ENCODE results near the gene TOR1AIP1. TPM values are rescaled to one million over a fixed set of nuclear protein-coding genes. Genes with fewer than 3 reads are reported as not detected.

The TOR1AIP1 gene
- total RNA-seq, 1 experiment from 2014 or later, result 17.3 TPM

GRCh38 chr1:179924268-179924667 is 42.2 kb downstream of the TOR1AIP1 start:
- no peak for ATAC-seq
- no peak for DNase-seq (ENCODE audit: low spot score)
- no peak overlapping the region for H3K27ac Mint-ChIP-seq
- TF ChIP-seq GABPB1 (CRISPR knock-in tag; IDR thresholded peaks at IDR 0.05) (no peak), EMX1 (CRISPR knock-in tag; IDR thresholded peaks at IDR 0.05) (no peak), CTCF (IDR thresholded peaks at IDR 0.05) (no peak), FOXJ3 (CRISPR knock-in tag; IDR thresholded peaks at IDR 0.05; ENCODE audit: borderline replicate concordance) (no peak), NFE2L1 (CRISPR knock-in tag; IDR thresholded peaks at IDR 0.05) (no peak)
- CTCF ChIA-PET, result interaction anchor here (0.6 kb wide), 1 partner anchor 201 kb away, joined by 3 read pairs; no protein-coding TSS in a partner anchor
- no peak overlapping the region for H3K4me3 Mint-ChIP-seq
- POLR2A ChIA-PET, result no interaction called here
- H3K36me3 Mint-ChIP-seq, result peaks cover 2% of the 10 kb centered on the region; the same call in 1 of the 2 replicates
- H3K9me3 Mint-ChIP-seq, result no peaks in the 10 kb centered on the region
- H3K27me3 Mint-ChIP-seq (ENCODE audit: low read depth), result no peaks in the 10 kb centered on the region
- peaks cover 25% of the 10 kb centered on the region for H3K4me1 Mint-ChIP-seq

- Mint-ChIP-seq H3K4me1 (peaks cover 25% of the 10 kb centered on the region), H3K27me3 (ENCODE audit: low read depth) (no peaks in the 10 kb centered on the region), H3K4me3 (no peak overlapping the region), H3K36me3 (no peaks in the 10 kb centered on the region), H3K9me3 (no peaks in the 10 kb centered on the region), H3K27ac (no peak overlapping the region)
- CTCF ChIA-PET, result no interaction called here
- POLR2A ChIA-PET, result no interaction called here
- no peak for TF ChIP-seq ZMAT4 (CRISPR knock-in tag; IDR thresholded peaks at IDR 0.05)
- no peak for TF ChIP-seq E2F4 (CRISPR knock-in tag; IDR thresholded peaks at IDR 0.05; ENCODE audit: borderline replicate concordance, low read depth)
- TF ChIP-seq GABPB1 (CRISPR knock-in tag; IDR thresholded peaks at IDR 0.05), result no peak
- no peak for TF ChIP-seq FOXP1 (CRISPR knock-in tag; IDR thresholded peaks at IDR 0.05; ENCODE audit: borderline replicate concordance)
- TF ChIP-seq ATF2 (CRISPR knock-in tag; IDR thresholded peaks at IDR 0.05; ENCODE audit: borderline replicate concordance, low read depth), result no peak
- TF ChIP-seq ZBTB21 (CRISPR knock-in tag; IDR thresholded peaks at IDR 0.05; ENCODE audit: borderline replicate concordance), result no peak
- TF ChIP-seq ZNF317 (CRISPR knock-in tag; IDR thresholded peaks at IDR 0.05; ENCODE audit: borderline replicate concordance, low read depth), result no peak
- TF ChIP-seq MXD4 (CRISPR knock-in tag; IDR thresholded peaks at IDR 0.05; ENCODE audit: borderline replicate concordance), result no peak
- no peak for TF ChIP-seq CTCF (IDR thresholded peaks at IDR 0.05)
- no peak for TF ChIP-seq TCF7 (CRISPR knock-in tag; IDR thresholded peaks at IDR 0.05; ENCODE audit: low read depth)
- no peak for TF ChIP-seq HMGA2 (CRISPR knock-in tag; IDR thresholded peaks at IDR 0.05)
- no peak for TF ChIP-seq FOXJ3 (CRISPR knock-in tag; IDR thresholded peaks at IDR 0.05; ENCODE audit: borderline replicate concordance)
- no peak for TF ChIP-seq NFATC4 (CRISPR knock-in tag; IDR thresholded peaks at IDR 0.05)
- TF ChIP-seq HMGXB4 (CRISPR knock-in tag; IDR thresholded peaks at IDR 0.05), result no peak
- no peak for TF ChIP-seq ZNF396 (CRISPR knock-in tag; IDR thresholded peaks at IDR 0.05; ENCODE audit: borderline replicate concordance)
- no peak for TF ChIP-seq USF2 (CRISPR knock-in tag; IDR thresholded peaks at IDR 0.05)
- ATAC-seq (no peak), DNase-seq (ENCODE audit: low spot score) (no peak)
Measured at GRCh38 chr1:179925302-179925701, 43.2 kb downstream of the TOR1AIP1 start.

All from WTC11 (cell line).